ENCODE measurements around the gene SLC37A1. TPM values are rescaled to one million over a fixed set of nuclear protein-coding genes. Genes with fewer than 3 reads are reported as not detected.

The SLC37A1 gene
- total and polyA plus RNA-seq, 2 of the 13 experiments (the other 11 are each of a cell fraction or from before 2014, with no cell fraction given), result 0.22 to 0.40 TPM

- H3K27me3 ChIP-seq (ENCODE audit: control insufficient read depth in 1 of 2, insufficient read depth in 2 of 2, low read length in 2 of 2), result peaks cover 0 to 31% of the 10 kb centered on the region in 2 experiments; a peak in 4 of 5 replicates
- no peak overlapping the region for H3K4me3 ChIP-seq (replicated peaks in 1 of 3; ENCODE audit: insufficient read depth in 1 of 3, low read depth in 2 of 3, low read length in 3 of 3)
- no peak overlapping the region for H3K4me2 ChIP-seq (ENCODE audit: low read depth, low read length)
- DNase-seq (ENCODE audit: low spot score) (no peak), FAIRE-seq (no peak), ATAC-seq (no peak)
- no peak overlapping the region for H2AFZ ChIP-seq (ENCODE audit: low read length)
- no peaks in the 10 kb centered on the region for H4K20me1 ChIP-seq (ENCODE audit: insufficient read depth, low read length)
- in situ Hi-C loops (cut with HindIII; ENCODE audit: extremely low pct_ligation_motif_present, low pct_unique_long_range_greater_than_20kb), result no loop called here
- peaks cover 15% of the 10 kb centered on the region for H3K4me1 ChIP-seq (ENCODE audit: insufficient read depth, low read length)
- intact Hi-C loops (cut with micrococcal nuclease; ENCODE audit: unreplicated experiment), result no loop called here
- WGBS (ENCODE audit: low lambda C conversion rate), result 20% methylated on average over 9 of the region's 11 CpGs
- BruUV-seq (replicated peaks), result no TSS peak
- no peaks in the 10 kb centered on the region; the same call in 1 of the 2 replicates for H3K9me3 ChIP-seq (ENCODE audit: low read length)
- no peak overlapping the region for H3K9ac ChIP-seq (ENCODE audit: insufficient read depth, low read depth, low read length)
- no peaks in the 10 kb centered on the region for H3K79me2 ChIP-seq (ENCODE audit: insufficient read depth, low read length)
- TF ChIP-seq, protein P1, sequence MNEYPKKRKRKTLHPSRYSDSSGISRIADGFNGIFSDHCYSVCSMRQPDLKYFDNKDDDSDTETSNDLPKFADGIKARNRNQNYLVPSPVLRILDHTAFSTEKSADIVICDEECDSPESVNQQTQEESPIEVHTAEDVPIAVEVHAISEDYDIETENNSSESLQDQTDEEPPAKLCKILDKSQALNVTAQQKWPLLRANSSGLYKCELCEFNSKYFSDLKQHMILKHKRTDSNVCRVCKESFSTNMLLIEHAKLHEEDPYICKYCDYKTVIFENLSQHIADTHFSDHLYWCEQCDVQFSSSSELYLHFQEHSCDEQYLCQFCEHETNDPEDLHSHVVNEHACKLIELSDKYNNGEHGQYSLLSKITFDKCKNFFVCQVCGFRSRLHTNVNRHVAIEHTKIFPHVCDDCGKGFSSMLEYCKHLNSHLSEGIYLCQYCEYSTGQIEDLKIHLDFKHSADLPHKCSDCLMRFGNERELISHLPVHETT (CRISPR knock-in tag; conservative IDR thresholded peaks at IDR 0.05), result no peak
- TF ChIP-seq PPARG (CRISPR knock-in tag; conservative IDR thresholded peaks at IDR 0.05) (no peak), ZNF720 (CRISPR knock-in tag; IDR thresholded peaks at IDR 0.05) (no peak), ATF3 (CRISPR knock-in tag; IDR thresholded peaks at IDR 0.05) (no peak), POLR2AphosphoS2 (IDR thresholded peaks at IDR 0.05; ENCODE audit: low read depth, low read length) (no peak), ZBTB38 (CRISPR knock-in tag; IDR thresholded peaks at IDR 0.05) (no peak), GPBP1L1 (CRISPR knock-in tag; IDR thresholded peaks at IDR 0.05) (no peak), ZNF317 (CRISPR knock-in tag; IDR thresholded peaks at IDR 0.05) (no peak), GATAD2A (CRISPR knock-in tag; IDR thresholded peaks at IDR 0.05) (no peak), ZNF616 (CRISPR knock-in tag; IDR thresholded peaks at IDR 0.05; ENCODE audit: low read depth) (no peak), KLF9 (CRISPR knock-in tag; IDR thresholded peaks at IDR 0.05; ENCODE audit: low read depth) (no peak), ZNF782 (CRISPR knock-in tag; IDR thresholded peaks at IDR 0.05; ENCODE audit: borderline replicate concordance) (no peak), ARNTL (CRISPR knock-in tag; IDR thresholded peaks at IDR 0.05) (no peak), NRL (CRISPR knock-in tag; IDR thresholded peaks at IDR 0.05; ENCODE audit: borderline replicate concordance) (no peak), SMYD3 (CRISPR knock-in tag; IDR thresholded peaks at IDR 0.05) (no peak)
- TF ChIP-seq, protein P2, sequence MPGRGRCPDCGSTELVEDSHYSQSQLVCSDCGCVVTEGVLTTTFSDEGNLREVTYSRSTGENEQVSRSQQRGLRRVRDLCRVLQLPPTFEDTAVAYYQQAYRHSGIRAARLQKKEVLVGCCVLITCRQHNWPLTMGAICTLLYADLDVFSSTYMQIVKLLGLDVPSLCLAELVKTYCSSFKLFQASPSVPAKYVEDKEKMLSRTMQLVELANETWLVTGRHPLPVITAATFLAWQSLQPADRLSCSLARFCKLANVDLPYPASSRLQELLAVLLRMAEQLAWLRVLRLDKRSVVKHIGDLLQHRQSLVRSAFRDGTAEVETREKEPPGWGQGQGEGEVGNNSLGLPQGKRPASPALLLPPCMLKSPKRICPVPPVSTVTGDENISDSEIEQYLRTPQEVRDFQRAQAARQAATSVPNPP (CRISPR knock-in tag; IDR thresholded peaks at IDR 0.05), result no peak
- H3K27ac ChIP-seq (ENCODE audit: extremely low read length, insufficient read depth, low read length), result no peak overlapping the region
- no peaks in the 10 kb centered on the region for H3K36me3 ChIP-seq (replicated peaks in 1 of 2; ENCODE audit: control insufficient read depth in 1 of 2, insufficient read depth in 2 of 2, low read length in 2 of 2)
- ChIA-PET CTCF (ENCODE audit: low intra/inter-chr PET ratio, low total read pairs) (no interaction called here), POLR2A (no interaction called here)
Measured at GRCh38 chr21:42597487-42598158, 84.0 kb downstream of the SLC37A1 start.

Measured in HepG2 (cell line).